ENCODE data around the gene CEP85L.

The CEP85L gene

GRCh38 chr6:118581489-118581959 lies 69.9 kb downstream of the CEP85L start:
- no peak for DNase-seq
- Histone ChIP-seq H3K36me3 (ENCODE audit: control insufficient read depth, insufficient read depth, low read length) (peaks cover 22% of the 10 kb centered on the region), H3K4me1 (ENCODE audit: control insufficient read depth, insufficient read depth, low read length, poor library complexity, severe bottlenecking) (no peaks in the 10 kb centered on the region), H3K27ac (ENCODE audit: insufficient read depth, low read length, poor library complexity, severe bottlenecking) (no peak overlapping the region), H3K9me3 (ENCODE audit: control insufficient read depth, low read length) (peaks cover 8% of the 10 kb centered on the region), H3K27me3 (replicated peaks; ENCODE audit: control insufficient read depth, insufficient read depth, low read length, poor library complexity, severe bottlenecking) (no peaks in the 10 kb centered on the region), H3K4me3 (ENCODE audit: insufficient read depth, low read depth, low read length, poor library complexity, severe bottlenecking) (no peak overlapping the region)

GRCh38 chr6:118580585-118581419 lies 70.6 kb downstream of the CEP85L start:
- Histone ChIP-seq H3K4me1 (ENCODE audit: control insufficient read depth, insufficient read depth, low read length, poor library complexity, severe bottlenecking) (no peaks in the 10 kb centered on the region), H3K27ac (ENCODE audit: insufficient read depth, low read length, poor library complexity, severe bottlenecking) (no peak overlapping the region), H3K4me3 (ENCODE audit: insufficient read depth, low read depth, low read length, poor library complexity, severe bottlenecking) (no peak overlapping the region), H3K9me3 (ENCODE audit: control insufficient read depth, low read length) (peaks cover 8% of the 10 kb centered on the region), H3K27me3 (replicated peaks; ENCODE audit: control insufficient read depth, insufficient read depth, low read length, poor library complexity, severe bottlenecking) (no peaks in the 10 kb centered on the region), H3K36me3 (ENCODE audit: control insufficient read depth, insufficient read depth, low read length) (peaks cover 29% of the 10 kb centered on the region)
- no peak for DNase-seq

- Histone ChIP-seq H3K9me3 (ENCODE audit: control insufficient read depth, low read length) (peaks cover 10% of the 10 kb centered on the region), H3K4me3 (ENCODE audit: insufficient read depth, low read depth, low read length, poor library complexity, severe bottlenecking) (no peak overlapping the region), H3K27ac (ENCODE audit: insufficient read depth, low read length, poor library complexity, severe bottlenecking) (no peak overlapping the region), H3K4me1 (ENCODE audit: control insufficient read depth, insufficient read depth, low read length, poor library complexity, severe bottlenecking) (no peaks in the 10 kb centered on the region), H3K27me3 (replicated peaks; ENCODE audit: control insufficient read depth, insufficient read depth, low read length, poor library complexity, severe bottlenecking) (no peaks in the 10 kb centered on the region), H3K36me3 (ENCODE audit: control insufficient read depth, insufficient read depth, low read length) (peaks cover 38% of the 10 kb centered on the region)
- no peak for DNase-seq
These were observed 71.6 kb downstream of the CEP85L start for GRCh38 chr6:118579786-118580185.

GRCh38 chr6:118578617-118579016 lies 72.8 kb downstream of the CEP85L start:
- DNase-seq: no peak
- Histone ChIP-seq H3K4me3 (ENCODE audit: insufficient read depth, low read depth, low read length, poor library complexity, severe bottlenecking) (no peak overlapping the region), H3K4me1 (ENCODE audit: control insufficient read depth, insufficient read depth, low read length, poor library complexity, severe bottlenecking) (no peaks in the 10 kb centered on the region), H3K36me3 (ENCODE audit: control insufficient read depth, insufficient read depth, low read length) (peaks cover 50% of the 10 kb centered on the region), H3K27ac (ENCODE audit: insufficient read depth, low read length, poor library complexity, severe bottlenecking) (no peak overlapping the region), H3K9me3 (ENCODE audit: control insufficient read depth, low read length) (peaks cover 20% of the 10 kb centered on the region), H3K27me3 (replicated peaks; ENCODE audit: control insufficient read depth, insufficient read depth, low read length, poor library complexity, severe bottlenecking) (no peaks in the 10 kb centered on the region)

- no peak overlapping the region for H3K27ac ChIP-seq (ENCODE audit: insufficient read depth, low read length, poor library complexity, severe bottlenecking)
- H3K36me3 ChIP-seq (ENCODE audit: control insufficient read depth, insufficient read depth, low read length): peaks cover 51% of the 10 kb centered on the region
- no peak for DNase-seq
- H3K4me1 ChIP-seq (ENCODE audit: control insufficient read depth, insufficient read depth, low read length, poor library complexity, severe bottlenecking): no peaks in the 10 kb centered on the region
- peaks cover 20% of the 10 kb centered on the region for H3K9me3 ChIP-seq (ENCODE audit: control insufficient read depth, low read length)
- no peak overlapping the region for H3K4me3 ChIP-seq (ENCODE audit: insufficient read depth, low read depth, low read length, poor library complexity, severe bottlenecking)
- H3K27me3 ChIP-seq (replicated peaks; ENCODE audit: control insufficient read depth, insufficient read depth, low read length, poor library complexity, severe bottlenecking): no peaks in the 10 kb centered on the region
These were observed 73.4 kb downstream of the CEP85L start for GRCh38 chr6:118577972-118578371.

GRCh38 chr6:118574051-118574865 lies 77.1 kb downstream of the CEP85L start:
- peaks cover 43% of the 10 kb centered on the region for H3K36me3 ChIP-seq (ENCODE audit: control insufficient read depth, insufficient read depth, low read length)
- H3K4me1 ChIP-seq (ENCODE audit: control insufficient read depth, insufficient read depth, low read length, poor library complexity, severe bottlenecking): no peaks in the 10 kb centered on the region
- no peaks in the 10 kb centered on the region for H3K27me3 ChIP-seq (replicated peaks; ENCODE audit: control insufficient read depth, insufficient read depth, low read length, poor library complexity, severe bottlenecking)
- DNase-seq: no peak
- H3K27ac ChIP-seq (ENCODE audit: insufficient read depth, low read length, poor library complexity, severe bottlenecking): no peak overlapping the region
- H3K4me3 ChIP-seq (ENCODE audit: insufficient read depth, low read depth, low read length, poor library complexity, severe bottlenecking): no peak overlapping the region
- peaks cover 20% of the 10 kb centered on the region for H3K9me3 ChIP-seq (ENCODE audit: control insufficient read depth, low read length)

- Histone ChIP-seq H3K36me3 (ENCODE audit: control insufficient read depth, insufficient read depth, low read length) (peaks cover 28% of the 10 kb centered on the region), H3K27me3 (replicated peaks; ENCODE audit: control insufficient read depth, insufficient read depth, low read length, poor library complexity, severe bottlenecking) (no peaks in the 10 kb centered on the region), H3K4me1 (ENCODE audit: control insufficient read depth, insufficient read depth, low read length, poor library complexity, severe bottlenecking) (no peaks in the 10 kb centered on the region), H3K9me3 (ENCODE audit: control insufficient read depth, low read length) (peaks cover 12% of the 10 kb centered on the region), H3K4me3 (ENCODE audit: insufficient read depth, low read depth, low read length, poor library complexity, severe bottlenecking) (no peak overlapping the region), H3K27ac (ENCODE audit: insufficient read depth, low read length, poor library complexity, severe bottlenecking) (no peak overlapping the region)
- no peak for DNase-seq
These were observed 80.3 kb downstream of the CEP85L start for GRCh38 chr6:118571121-118571520.

- DNase-seq: no peak
- no peaks in the 10 kb centered on the region for H3K27me3 ChIP-seq (replicated peaks; ENCODE audit: control insufficient read depth, insufficient read depth, low read length, poor library complexity, severe bottlenecking)
- no peak overlapping the region for H3K4me3 ChIP-seq (ENCODE audit: insufficient read depth, low read depth, low read length, poor library complexity, severe bottlenecking)
- H3K9me3 ChIP-seq (ENCODE audit: control insufficient read depth, low read length): peaks cover 7% of the 10 kb centered on the region
- no peak overlapping the region for H3K27ac ChIP-seq (ENCODE audit: insufficient read depth, low read length, poor library complexity, severe bottlenecking)
- no peaks in the 10 kb centered on the region for H3K4me1 ChIP-seq (ENCODE audit: control insufficient read depth, insufficient read depth, low read length, poor library complexity, severe bottlenecking)
- H3K36me3 ChIP-seq (ENCODE audit: control insufficient read depth, insufficient read depth, low read length): peaks cover 13% of the 10 kb centered on the region
These were observed 81.9 kb downstream of the CEP85L start for GRCh38 chr6:118569498-118569897.

- no peaks in the 10 kb centered on the region for H3K27me3 ChIP-seq (replicated peaks; ENCODE audit: control insufficient read depth, insufficient read depth, low read length, poor library complexity, severe bottlenecking)
- H3K36me3 ChIP-seq (ENCODE audit: control insufficient read depth, insufficient read depth, low read length): peaks cover 2% of the 10 kb centered on the region
- no peak overlapping the region for H3K4me3 ChIP-seq (ENCODE audit: insufficient read depth, low read depth, low read length, poor library complexity, severe bottlenecking)
- H3K4me1 ChIP-seq (ENCODE audit: control insufficient read depth, insufficient read depth, low read length, poor library complexity, severe bottlenecking): no peaks in the 10 kb centered on the region
- H3K27ac ChIP-seq (ENCODE audit: insufficient read depth, low read length, poor library complexity, severe bottlenecking): no peak overlapping the region
- DNase-seq: no peak
- H3K9me3 ChIP-seq (ENCODE audit: control insufficient read depth, low read length): no peaks in the 10 kb centered on the region
These were observed 83.4 kb downstream of the CEP85L start for GRCh38 chr6:118567974-118568373.
